Measurements from ENCODE around the gene NPLOC4. TPM values are rescaled to one million over a fixed set of nuclear protein-coding genes. Genes with fewer than 3 reads are reported as not detected.

The NPLOC4 gene
- total and polyA plus RNA-seq, 9 of the 15 experiments (the other 6 are each of a cell fraction or from before 2014, with no cell fraction given) = 1.5 to 116 (median 64.5) TPM

GRCh38 chr17:81636505-81637288 is at the start of gene NPLOC4, which contains the start of gene TSPAN10 (continued):
- TF ChIP-seq ZNF431 (CRISPR knock-in tag; IDR thresholded peaks at IDR 0.05) (no peak), ZNF79 (CRISPR knock-in tag; IDR thresholded peaks at IDR 0.05; ENCODE audit: low read depth) (no peak), HDGF (IDR thresholded peaks at IDR 0.05) (no peak), BDP1 (IDR thresholded peaks at IDR 0.05; ENCODE audit: insufficient read depth, insufficient read length) (no peak), ZKSCAN1 (IDR thresholded peaks at IDR 0.05; ENCODE audit: low read depth, low read length) (peak; percentile 58; the same call in 1 of the 2 replicates), MEF2D (tag; conservative IDR thresholded peaks at IDR 0.05; ENCODE audit: low read depth) (no peak), CREM (IDR thresholded peaks at IDR 0.05; ENCODE audit: low read depth) (peak; percentile 79), SETDB1 (IDR thresholded peaks at IDR 0.05; ENCODE audit: low read length) (no peak), ZNF23 (CRISPR knock-in tag; IDR thresholded peaks at IDR 0.05) (no peak), HDAC3 (IDR thresholded peaks at IDR 0.05; ENCODE audit: borderline replicate concordance, partially characterized antibody) (no peak), CEBPG (CRISPR knock-in tag; IDR thresholded peaks at IDR 0.05) (no peak; the same call in 1 of the 2 replicates), CEBPG (tag; conservative IDR thresholded peaks at IDR 0.05 in 1 of 2, IDR thresholded peaks at IDR 0.05 in 1 of 2) (no peak), ZBTB1 (CRISPR knock-in tag; IDR thresholded peaks at IDR 0.05; ENCODE audit: borderline replicate concordance, low read depth) (no peak), BCOR (IDR thresholded peaks at IDR 0.05) (no peak), ZC3H11A (IDR thresholded peaks at IDR 0.05; ENCODE audit: low read depth, low read length) (peak; percentile 82), PURB (CRISPR knock-in tag; IDR thresholded peaks at IDR 0.05; ENCODE audit: low read depth) (no peak)
- TF ChIP-seq, protein P1, sequence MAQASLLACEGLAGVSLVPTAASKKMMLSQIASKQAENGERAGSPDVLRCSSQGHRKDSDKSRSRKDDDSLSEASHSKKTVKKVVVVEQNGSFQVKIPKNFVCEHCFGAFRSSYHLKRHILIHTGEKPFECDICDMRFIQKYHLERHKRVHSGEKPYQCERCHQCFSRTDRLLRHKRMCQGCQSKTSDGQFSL (CRISPR knock-in tag; IDR thresholded peaks at IDR 0.05) = no peak
- TF ChIP-seq, protein P1 (tag; IDR thresholded peaks at IDR 0.05) = 0 out of 4 replicates have a peak, but pooled peaks of 1 of the 2 experiments have one; percentile 60
- TF ChIP-seq, protein P2, sequence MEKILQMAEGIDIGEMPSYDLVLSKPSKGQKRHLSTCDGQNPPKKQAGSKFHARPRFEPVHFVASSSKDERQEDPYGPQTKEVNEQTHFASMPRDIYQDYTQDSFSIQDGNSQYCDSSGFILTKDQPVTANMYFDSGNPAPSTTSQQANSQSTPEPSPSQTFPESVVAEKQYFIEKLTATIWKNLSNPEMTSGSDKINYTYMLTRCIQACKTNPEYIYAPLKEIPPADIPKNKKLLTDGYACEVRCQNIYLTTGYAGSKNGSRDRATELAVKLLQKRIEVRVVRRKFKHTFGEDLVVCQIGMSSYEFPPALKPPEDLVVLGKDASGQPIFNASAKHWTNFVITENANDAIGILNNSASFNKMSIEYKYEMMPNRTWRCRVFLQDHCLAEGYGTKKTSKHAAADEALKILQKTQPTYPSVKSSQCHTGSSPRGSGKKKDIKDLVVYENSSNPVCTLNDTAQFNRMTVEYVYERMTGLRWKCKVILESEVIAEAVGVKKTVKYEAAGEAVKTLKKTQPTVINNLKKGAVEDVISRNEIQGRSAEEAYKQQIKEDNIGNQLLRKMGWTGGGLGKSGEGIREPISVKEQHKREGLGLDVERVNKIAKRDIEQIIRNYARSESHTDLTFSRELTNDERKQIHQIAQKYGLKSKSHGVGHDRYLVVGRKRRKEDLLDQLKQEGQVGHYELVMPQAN (IDR thresholded peaks at IDR 0.05; ENCODE audit: borderline replicate concordance) = no peak; the same call in 1 of the 2 replicates

Measured in K562 (cell line).